Measurements from ENCODE around the gene RNU1-3. TPM values are rescaled to one million over a fixed set of nuclear protein-coding genes. Genes with fewer than 3 reads are reported as not detected.

Gene RNU1-3
- total and polyA plus RNA-seq, 5 experiments from 2014 or later: 22.6 to 3,916 (median 3,449) TPM; not detected in 2

Other genes with a start within 250 kb of the RNU1-3 start
- not detected for gene SPATA21, start 229.5 kb downstream of the RNU1-3 start, total RNA-seq
- not detected for gene SPATA21, start 229.5 kb downstream of the RNU1-3 start, polyA plus RNA-seq
- 100 to 1,000 TPM; 142 to 146 TPM for gene NECAP2, start 226.2 kb downstream of the RNU1-3 start, total RNA-seq
- 100 to 1,000 TPM; 137 to 176 (median 171) TPM for gene NECAP2, start 226.2 kb downstream of the RNU1-3 start, polyA plus RNA-seq
- 1,000 to 10,000 TPM; 3,449 to 3,916 TPM for gene RNU1-1, start 152.7 kb downstream of the RNU1-3 start, total RNA-seq
- gene RNU1-1, start 152.7 kb downstream of the RNU1-3 start, polyA plus RNA-seq: 10 to 100 TPM in 1 of 3 donors, not detected in 2; 22.6 TPM
- gene NBPF1, start 53.4 kb downstream of the RNU1-3 start, total RNA-seq: 10 to 100 TPM; 46.4 to 48.1 TPM
- gene NBPF1, start 53.4 kb downstream of the RNU1-3 start, polyA plus RNA-seq: 10 to 100 TPM in 2 of 3 donors, 1 to 10 TPM in 1; 9.1 to 18.9 (median 13.2) TPM
- gene RNU1-4, start 73.6 kb upstream of the RNU1-3 start, total RNA-seq: 1,000 to 10,000 TPM; 3,449 to 3,916 TPM
- gene RNU1-4, start 73.6 kb upstream of the RNU1-3 start, polyA plus RNA-seq: 10 to 100 TPM in 1 of 3 donors, not detected in 2; 22.6 TPM
- gene RNU1-2, start 229.0 kb upstream of the RNU1-3 start, total RNA-seq: 1,000 to 10,000 TPM; 3,449 to 3,916 TPM
- gene RNU1-2, start 229.0 kb upstream of the RNU1-3 start, polyA plus RNA-seq: 10 to 100 TPM in 1 of 3 donors, not detected in 2; 22.6 TPM